BJ (cell line): ENCODE measurements around the gene JAM3. TPM values are rescaled to one million over a fixed set of nuclear protein-coding genes. Genes with fewer than 3 reads are reported as not detected.

Experiments
- CTCF ChIA-PET: fragments of 350-600 bp; formaldehyde crosslinking; extraction: SDS; loops from one replicate; lab custom pipeline; 2021; ENCODE audit warnings: antibody characterized with exemption, inconsistent platforms; lab: Yijun Ruan, JAX
- POLR2A ChIA-PET: fragments of 300-600 bp; sonication (Branson Sonifier 250); formaldehyde crosslinking; extraction: SDS; loops from one replicate; lab custom pipeline; 2021; ENCODE audit warnings: antibody characterized with exemption; lab: Charles Lee
- DNase-seq: peaks from one replicate; pipeline ENCODE4 v3.0.0-alpha.2; 2011; ENCODE audit warnings: low read depth
- H3K27me3 ChIP-seq: 2 replicates; pipeline ENCODE4 v1.6.0; 2011; ENCODE audit warnings: low read length; ENCODE audit not compliant: control insufficient read depth, insufficient read depth
- H3K36me3 ChIP-seq: 2 replicates; pipeline ENCODE4 v1.5.1; 2011; ENCODE audit warnings: low read length; ENCODE audit not compliant: control insufficient read depth, insufficient read depth
- H3K4me3 ChIP-seq: 2 replicates; pipeline ENCODE4 v1.5.1; 2011; ENCODE audit warnings: low read depth, mild to moderate bottlenecking, control low read depth, low read length
- CTCF ChIP-seq: IDR thresholded peaks from 2 replicates; pipeline ENCODE4 v1.5.1; 2011; ENCODE audit warnings: low read depth, mild to moderate bottlenecking, control low read depth, inconsistent platforms, low read length, moderate library complexity; ENCODE audit not compliant: insufficient read depth
- polyA plus RNA-seq: library from polyadenylated mRNA; depleted of rRNA; stranded (reverse); fragments of >200 nt; gene quantifications from 2 replicates; pipeline ENCODE4 v1.2.3, GENCODE V29; 2011

JAM3 gene
- polyA plus RNA-seq, 1 experiment = 42.3 TPM

- POLR2A ChIA-PET = no interaction called here
- TF ChIP-seq CTCF = no peak
These were observed 6.4 kb upstream of the JAM3 start for GRCh38 chr11:134062265-134063123.

GRCh38 chr11:134063124-134063495 is 5.8 kb upstream of the JAM3 start:
- Histone ChIP-seq H3K4me3 (no peak overlapping the region), H3K27me3 (peaks cover 17% of the 10 kb centered on the region), H3K36me3 (no peaks in the 10 kb centered on the region)
- no peak for TF ChIP-seq CTCF
- DNase-seq = no peak
- ChIA-PET CTCF (interaction anchor here (1.3 to 4.3 kb wide), 2 partner anchors 11 to 15 kb away, joined by 4 to 35 read pairs; no protein-coding TSS in a partner anchor), POLR2A (no interaction called here)

More at GRCh38 chr11:134062265-134063123, 6.4 kb upstream of the JAM3 start:
- no peak for DNase-seq
- Histone ChIP-seq H3K27me3 (peaks cover 17% of the 10 kb centered on the region), H3K36me3 (no peaks in the 10 kb centered on the region), H3K4me3 (no peak overlapping the region)
- CTCF ChIA-PET = interaction anchor here (1.0 to 4.3 kb wide), 4 partner anchors 10 to 77 kb away, joined by 3 to 35 read pairs (median 4); no protein-coding TSS in a partner anchor

- Histone ChIP-seq H3K27me3 (peaks cover 17% of the 10 kb centered on the region), H3K36me3 (no peaks in the 10 kb centered on the region), H3K4me3 (no peak overlapping the region)
- no peak for TF ChIP-seq CTCF
- ChIA-PET POLR2A (no interaction called here), CTCF (interaction anchor here (0.8 to 4.3 kb wide), 2 partner anchors 11 to 12 kb away, joined by 3 to 35 read pairs; no protein-coding TSS in a partner anchor)
- DNase-seq = no peak
These were observed 4.7 kb upstream of the JAM3 start for GRCh38 chr11:134063991-134064747.

GRCh38 chr11:134065381-134065780 is 3.5 kb upstream of the JAM3 start:
- TF ChIP-seq CTCF = no peak

More at GRCh38 chr11:134065381-134065780, 3.5 kb upstream of the JAM3 start:
- no peak overlapping the region for H3K4me3 ChIP-seq
- POLR2A ChIA-PET = no interaction called here
- no peak for DNase-seq
- no peaks in the 10 kb centered on the region for H3K36me3 ChIP-seq
- H3K27me3 ChIP-seq = peaks cover 14% of the 10 kb centered on the region
- CTCF ChIA-PET = no interaction called here
